DMS153 treated with DMSO at 0.1 percent for 48 hours (cell line): ENCODE measurements around the gene ANKRD22.

ENCODE experiments used
- DNase-seq: peaks from one replicate; lab custom pipeline; 2025; ENCODE audit not compliant: unreplicated experiment; lab: John Stamatoyannopoulos, UW

Gene ANKRD22

GRCh38 chr10:88879534-88880281 lies 28.1 kb upstream of the ANKRD22 start, which contains the start of gene STAMBPL1:
TSS of gene STAMBPL1 (plus strand) at chr10:88880245. CDS start at chr10:88901709, 21,464 bp downstream.
- peak; percentile 72 for DNase-seq

DNA sequence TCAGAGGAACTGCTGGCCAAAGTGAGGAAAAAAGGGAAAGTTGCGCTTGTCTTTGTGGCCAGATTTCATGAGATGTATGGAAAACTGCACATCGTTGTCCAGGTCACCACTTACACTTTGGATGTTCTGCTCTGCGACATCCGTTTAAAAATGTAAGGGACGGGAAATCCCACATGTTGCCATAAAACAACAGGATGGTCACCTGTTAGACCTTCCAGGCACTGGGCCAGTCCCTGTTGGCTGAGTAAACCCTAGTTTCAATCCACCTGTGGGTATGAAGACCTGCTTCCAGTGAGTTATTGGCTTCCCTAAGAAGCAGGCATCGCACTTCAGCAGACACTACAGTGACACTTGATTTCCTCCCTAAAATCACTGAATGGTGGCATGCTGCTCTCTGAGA lies 25.7 kb upstream of the ANKRD22 start:
- no peak for DNase-seq

- DNase-seq: no peak
Observed at GRCh38 chr10:88875081-88875480, 23.4 kb upstream of the ANKRD22 start.

DNA sequence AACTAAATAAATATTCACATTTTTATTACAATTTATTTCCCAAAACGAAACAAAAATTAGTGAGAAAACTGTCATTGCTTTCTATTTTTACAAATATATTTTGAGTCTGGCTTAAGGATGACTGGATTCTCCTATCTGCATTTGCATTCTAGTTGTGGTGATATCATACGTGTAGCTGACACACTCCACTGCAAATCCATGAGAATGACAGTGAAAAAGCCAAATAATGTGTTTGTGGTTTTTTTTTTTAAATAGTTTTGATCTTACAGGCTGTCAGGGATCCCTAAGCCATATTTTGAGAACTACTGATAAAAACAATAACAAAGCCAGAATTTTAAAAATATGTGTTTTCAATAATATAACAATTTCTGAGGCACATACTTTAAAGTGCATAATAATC lies 22.6 kb upstream of the ANKRD22 start:
- no peak for DNase-seq

- DNase-seq: no peak
Observed at GRCh38 chr10:88873757-88874156, 22.1 kb upstream of the ANKRD22 start.

GRCh38 chr10:88870089-88870488 lies 18.4 kb upstream of the ANKRD22 start:
- no peak for DNase-seq

DNA sequence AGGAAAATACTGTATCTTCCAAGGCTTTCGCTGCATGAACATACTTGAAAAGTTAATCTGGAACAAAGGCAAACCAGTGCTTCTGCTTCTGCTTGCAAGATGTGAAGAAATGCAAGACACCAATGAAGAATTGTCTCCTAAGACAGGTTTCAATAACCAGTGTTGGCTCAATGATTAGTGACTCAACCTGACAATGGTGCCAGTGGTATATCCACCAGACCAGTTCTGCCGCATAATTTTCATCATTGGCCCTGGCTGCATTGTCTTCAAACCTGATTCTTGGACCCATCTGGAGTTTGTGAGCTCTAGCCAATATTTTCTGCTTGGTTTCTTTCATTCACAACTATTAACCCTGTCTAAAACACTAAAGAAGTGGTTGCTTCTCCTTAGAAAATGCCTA lies 14.8 kb upstream of the ANKRD22 start:
- DNase-seq: no peak

DNA sequence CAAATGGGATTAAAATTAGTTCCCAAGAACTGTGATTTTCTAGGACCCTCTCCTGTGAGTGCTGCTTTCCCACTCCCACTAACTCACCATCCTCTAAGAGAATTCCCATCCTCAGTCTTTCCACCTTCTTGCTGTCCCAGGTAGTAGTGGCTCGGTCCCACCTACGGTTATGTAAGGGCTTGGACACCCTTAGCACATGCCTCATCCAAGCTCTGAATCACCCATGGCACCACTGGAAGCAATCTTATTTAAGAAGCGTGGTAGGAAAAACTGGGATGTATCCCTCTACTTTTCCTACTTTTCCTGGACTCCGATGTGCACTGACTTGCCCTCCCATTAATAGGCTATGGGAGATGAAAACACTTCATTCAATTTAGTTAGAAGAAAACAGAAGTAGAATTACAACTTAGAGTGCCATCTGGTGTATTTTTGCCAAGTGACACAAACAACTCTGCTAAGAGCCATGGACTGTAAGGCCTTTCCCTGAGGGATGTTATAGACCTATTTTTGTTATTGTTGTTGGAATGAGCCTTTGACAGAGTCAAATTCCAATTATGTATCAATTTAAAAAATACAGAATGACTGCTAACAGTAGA lies 13.7 kb upstream of the ANKRD22 start:
- DNase-seq: no peak

GRCh38 chr10:88861036-88861435 lies 9.4 kb upstream of the ANKRD22 start:
- no peak for DNase-seq

- no peak for DNase-seq
Observed at GRCh38 chr10:88858491-88858890, 6.8 kb upstream of the ANKRD22 start.

GRCh38 chr10:88857831-88858230 lies 6.2 kb upstream of the ANKRD22 start:
- DNase-seq: no peak

DNA sequence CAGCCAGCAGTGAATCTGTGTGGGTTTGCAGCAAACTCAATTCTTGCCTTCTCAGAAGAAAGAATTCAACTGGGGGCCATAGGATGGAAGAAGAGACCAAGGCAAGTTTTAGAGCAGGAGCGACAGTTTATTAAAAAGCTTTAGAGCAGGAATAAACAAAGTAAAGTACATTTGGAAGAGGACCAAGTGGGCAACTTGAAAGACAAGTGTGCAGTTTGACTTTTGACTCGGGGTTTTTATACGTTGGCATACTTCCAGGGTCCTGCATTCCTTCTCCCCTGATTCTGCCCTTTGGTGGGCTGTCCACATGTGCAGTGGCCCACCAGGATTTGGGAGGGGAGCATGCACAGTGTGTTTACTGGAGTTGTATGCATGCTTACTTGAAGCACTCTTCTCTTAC lies 3.0 kb upstream of the ANKRD22 start:
- no peak for DNase-seq

GRCh38 chr10:88853155-88853881 lies 1.7 kb upstream of the ANKRD22 start:
- no peak for DNase-seq

DNA sequence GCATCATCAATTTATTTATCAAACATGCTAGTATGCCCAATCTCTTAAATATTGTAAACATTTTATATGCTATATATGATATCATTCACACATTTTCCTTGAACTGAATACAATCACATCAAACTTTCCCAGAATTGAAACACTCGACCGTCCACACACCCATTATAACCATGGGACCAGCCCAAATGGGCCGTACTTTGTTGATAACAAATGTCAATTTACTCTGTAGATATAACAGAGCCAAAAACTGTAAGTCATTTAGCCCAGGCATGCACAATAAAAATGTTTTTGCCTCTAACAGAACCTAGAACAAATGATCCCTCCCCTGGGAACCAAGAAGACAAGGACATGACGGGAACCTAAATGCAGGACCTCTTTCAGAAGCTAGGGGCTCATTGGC lies 683 bp upstream of the ANKRD22 start:
- DNase-seq: no peak

DNA sequence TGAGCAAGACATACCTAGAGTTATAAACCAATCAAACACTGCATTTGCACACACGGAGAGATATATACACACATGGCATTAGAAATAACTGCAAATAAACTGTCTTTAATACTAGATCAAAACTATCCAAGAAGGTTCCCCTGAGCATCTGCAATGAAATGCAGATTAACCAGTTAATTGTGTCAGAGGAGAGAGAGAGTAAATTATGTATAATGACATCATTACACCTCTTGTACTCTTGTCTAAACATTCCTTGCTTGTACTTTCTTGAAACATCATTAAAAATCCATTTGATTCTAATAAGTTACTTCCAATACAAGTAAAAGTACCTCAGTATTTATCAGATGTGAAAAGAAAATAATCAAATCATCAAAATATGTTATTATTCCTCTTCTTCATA lies 932 bp downstream of the ANKRD22 start:
- no peak for DNase-seq

GRCh38 chr10:88849234-88849633 lies 2.4 kb downstream of the ANKRD22 start:
- no peak for DNase-seq

DNA sequence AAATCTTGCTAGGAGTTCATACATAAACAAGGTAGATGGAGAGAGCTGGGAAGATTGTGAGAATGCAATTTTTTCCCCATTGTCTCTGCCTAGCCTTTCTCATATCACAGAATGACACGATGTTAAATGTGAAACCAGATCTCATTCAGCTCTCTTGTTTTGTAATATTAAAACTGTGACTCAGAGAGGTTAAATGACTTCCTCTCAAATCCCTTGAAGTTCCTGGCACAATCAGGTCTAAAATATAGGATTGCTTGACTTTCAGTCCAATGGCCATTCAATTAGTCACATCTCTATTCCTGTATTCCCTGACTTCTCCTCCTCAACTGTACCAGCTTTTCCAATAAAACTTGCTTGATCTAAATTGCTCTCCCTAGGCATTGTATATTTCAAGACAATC lies 3.1 kb downstream of the ANKRD22 start:
- no peak for DNase-seq

GRCh38 chr10:88843171-88843570 lies 8.5 kb downstream of the ANKRD22 start:
- DNase-seq: no peak

DNA sequence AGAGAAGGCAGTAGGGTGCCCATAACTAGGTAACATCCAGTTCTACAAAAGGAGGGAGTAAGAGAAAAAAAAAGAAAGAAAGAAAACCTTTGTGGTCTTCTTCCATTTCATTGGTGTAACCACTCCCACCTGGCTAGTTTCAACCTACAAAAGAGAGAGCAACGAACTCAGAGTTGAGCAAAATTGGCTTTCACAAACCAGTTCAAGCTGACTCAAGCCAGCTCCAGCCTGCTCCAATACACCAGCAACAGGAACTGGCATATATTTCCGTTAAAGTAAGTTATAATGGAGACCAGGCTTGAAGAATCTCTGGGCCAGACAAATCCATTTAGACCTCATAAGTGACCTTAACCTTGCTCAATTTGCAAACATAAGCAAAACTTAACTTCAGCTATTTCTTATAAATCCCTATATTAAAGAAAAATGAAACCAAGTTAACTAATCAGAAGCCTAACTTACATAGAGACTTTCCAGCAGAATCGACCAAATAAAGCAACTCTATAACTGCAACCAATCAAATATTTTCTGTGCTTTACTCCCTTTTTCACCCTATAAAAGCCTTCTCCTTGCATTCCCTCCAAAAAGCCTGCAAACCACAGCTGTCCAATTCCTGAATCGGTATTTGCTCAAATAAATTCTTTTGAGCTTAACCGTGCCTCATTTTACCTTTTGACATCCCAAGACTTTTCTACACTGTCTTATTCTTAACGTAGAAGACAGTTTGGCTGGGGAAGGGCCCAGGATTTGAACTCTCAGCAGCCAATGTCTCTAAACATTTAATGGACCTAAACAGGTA lies 10.1 kb downstream of the ANKRD22 start:
- no peak for DNase-seq

DNA sequence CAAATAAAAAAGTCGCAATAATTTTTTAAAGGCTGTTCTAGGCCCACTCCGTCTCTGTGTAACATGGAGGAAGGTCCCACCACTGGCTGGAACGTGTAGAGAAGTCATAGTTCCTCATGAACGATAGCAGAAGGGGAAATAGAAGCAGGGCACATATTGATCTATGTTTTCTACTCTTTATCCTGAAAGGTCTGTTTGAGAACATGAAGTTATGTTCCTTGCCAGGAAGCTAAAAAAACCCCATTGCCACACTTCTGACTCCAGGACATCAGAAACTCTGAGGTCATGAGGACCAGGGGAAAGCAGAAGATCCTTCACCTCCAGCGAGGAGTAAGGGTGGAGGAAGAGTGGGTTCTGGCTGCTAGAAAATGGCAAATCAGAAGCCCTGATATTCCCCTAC lies 10.8 kb downstream of the ANKRD22 start:
- DNase-seq: no peak

DNA sequence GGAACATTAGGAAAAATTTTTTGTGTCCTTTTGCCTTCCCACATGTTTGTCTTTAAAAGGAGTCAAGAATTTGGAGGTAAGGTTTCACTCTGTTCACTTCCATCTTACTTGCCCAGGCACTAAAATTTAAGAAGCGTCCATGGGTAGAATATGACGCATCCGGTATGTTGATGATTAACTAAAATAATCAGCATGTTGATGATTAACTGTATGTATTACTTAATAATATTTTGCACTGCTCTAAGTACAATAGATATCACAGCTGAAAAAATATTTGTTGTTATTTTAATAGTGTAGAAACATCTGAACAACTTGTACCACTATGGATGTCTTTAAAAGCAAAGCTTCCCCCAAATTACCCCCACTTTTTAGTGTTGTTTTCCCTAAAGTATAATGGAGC lies 11.5 kb downstream of the ANKRD22 start:
- DNase-seq: no peak
